ENCODE data around the gene TSC22D1. TPM values are rescaled to one million over a fixed set of nuclear protein-coding genes. Genes with fewer than 3 reads are reported as not detected.

Gene TSC22D1
- total RNA-seq, 3 donors from 2014 or later: 249 to 299 (median 260) TPM

DNA sequence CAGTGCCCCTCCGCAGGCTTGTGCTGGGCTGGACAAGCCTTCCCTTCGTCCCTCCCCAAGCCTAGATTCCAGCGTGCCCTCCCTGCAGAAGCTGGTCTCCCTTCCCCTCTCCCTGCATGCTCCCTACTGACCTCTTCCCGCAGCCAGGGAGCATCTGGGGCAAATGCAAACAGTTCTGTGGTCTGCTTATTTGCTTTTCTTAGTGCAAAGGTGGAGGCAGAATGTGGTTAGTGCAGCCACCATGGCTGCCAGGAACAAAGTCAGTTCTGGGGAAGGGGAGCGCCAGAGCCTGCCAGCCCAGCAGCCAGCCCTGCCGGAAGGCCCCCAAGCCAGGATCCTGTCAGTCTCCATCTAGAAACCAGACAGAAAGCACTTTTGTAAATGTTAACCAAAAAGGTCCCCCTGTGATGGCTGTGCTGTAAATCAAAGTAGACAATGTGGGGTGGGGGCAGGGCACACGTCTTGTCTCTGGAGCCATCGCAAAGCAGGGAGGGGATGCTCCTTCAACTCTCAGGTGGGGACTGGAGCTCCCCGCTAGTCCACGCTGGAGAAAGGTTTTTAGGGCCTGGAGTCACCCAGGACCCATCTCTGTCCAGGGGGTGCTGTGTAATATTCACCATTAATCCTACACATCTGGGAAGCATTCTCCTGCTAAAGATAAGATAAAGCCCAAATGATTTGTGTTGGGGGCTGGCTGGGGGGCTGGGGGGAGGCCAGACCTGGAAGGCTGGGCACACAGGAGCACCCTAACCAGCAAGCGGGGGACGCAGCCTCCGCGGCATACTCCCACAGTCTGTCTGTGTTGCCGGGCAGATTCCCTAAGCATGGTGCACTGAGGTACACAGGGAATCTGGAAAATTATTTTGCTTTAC lies 171.6 kb downstream of the TSC22D1 start:
- no peak overlapping the region for H3K4me3 ChIP-seq
- TF ChIP-seq, protein P1, sequence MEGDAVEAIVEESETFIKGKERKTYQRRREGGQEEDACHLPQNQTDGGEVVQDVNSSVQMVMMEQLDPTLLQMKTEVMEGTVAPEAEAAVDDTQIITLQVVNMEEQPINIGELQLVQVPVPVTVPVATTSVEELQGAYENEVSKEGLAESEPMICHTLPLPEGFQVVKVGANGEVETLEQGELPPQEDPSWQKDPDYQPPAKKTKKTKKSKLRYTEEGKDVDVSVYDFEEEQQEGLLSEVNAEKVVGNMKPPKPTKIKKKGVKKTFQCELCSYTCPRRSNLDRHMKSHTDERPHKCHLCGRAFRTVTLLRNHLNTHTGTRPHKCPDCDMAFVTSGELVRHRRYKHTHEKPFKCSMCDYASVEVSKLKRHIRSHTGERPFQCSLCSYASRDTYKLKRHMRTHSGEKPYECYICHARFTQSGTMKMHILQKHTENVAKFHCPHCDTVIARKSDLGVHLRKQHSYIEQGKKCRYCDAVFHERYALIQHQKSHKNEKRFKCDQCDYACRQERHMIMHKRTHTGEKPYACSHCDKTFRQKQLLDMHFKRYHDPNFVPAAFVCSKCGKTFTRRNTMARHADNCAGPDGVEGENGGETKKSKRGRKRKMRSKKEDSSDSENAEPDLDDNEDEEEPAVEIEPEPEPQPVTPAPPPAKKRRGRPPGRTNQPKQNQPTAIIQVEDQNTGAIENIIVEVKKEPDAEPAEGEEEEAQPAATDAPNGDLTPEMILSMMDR (IDR thresholded peaks at IDR 0.05): no peak
- DNase-seq: peak in 2 of 3 donors; percentile 59 to 62

DNA sequence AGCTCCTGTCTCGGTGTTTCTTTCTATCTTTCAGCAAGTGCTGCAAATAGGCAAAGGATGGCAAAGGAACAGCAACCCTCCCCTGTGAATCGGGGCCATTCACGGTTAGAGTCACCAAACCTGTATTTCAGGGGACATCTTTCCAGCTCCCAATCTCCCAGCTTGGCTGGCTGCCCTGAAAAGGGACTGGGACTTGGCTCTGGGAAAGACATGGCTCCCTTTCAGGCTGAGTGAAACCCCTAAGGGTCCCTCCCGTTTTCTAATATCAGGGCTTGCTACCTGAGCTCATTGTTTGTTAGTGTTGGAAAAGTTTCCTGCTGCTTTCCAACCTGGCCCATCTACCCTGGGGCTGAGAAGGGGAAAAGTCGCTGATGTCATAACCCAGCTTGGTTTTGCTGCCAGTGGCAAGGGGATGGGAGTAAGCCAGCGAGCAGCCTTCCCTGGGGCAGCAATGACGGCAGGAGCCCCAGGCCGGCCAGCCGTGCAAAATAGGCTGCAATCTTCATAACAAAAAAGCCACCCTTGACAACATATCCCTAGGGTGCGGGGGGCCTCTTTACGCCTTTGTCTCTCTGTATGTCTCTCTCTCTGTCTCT lies 172.6 kb downstream of the TSC22D1 start:
- Histone ChIP-seq H3K4me1 (ENCODE audit: low read depth) (peaks cover 9% of the 10 kb centered on the region), H3K9me3 (no peaks in the 10 kb centered on the region), H3K4me3 (no peak overlapping the region), H3K36me3 (ENCODE audit: low read depth) (no peaks in the 10 kb centered on the region)
- ATAC-seq (peak; percentile 9), DNase-seq (peak in 2 of 3 donors; percentile 61 to 62)
- intact Hi-C loops (cut with DNase I, micrococcal nuclease): no loop called here
- TF ChIP-seq, protein P1 (IDR thresholded peaks at IDR 0.05): no peak

More for the DNA sequence above, 171.6 kb downstream of the TSC22D1 start:
- Histone ChIP-seq H3K4me1 (ENCODE audit: low read depth) (peaks cover 9% of the 10 kb centered on the region), H3K9me3 (no peaks in the 10 kb centered on the region), H3K36me3 (ENCODE audit: low read depth) (no peaks in the 10 kb centered on the region)
- intact Hi-C loops (cut with DNase I, micrococcal nuclease): no loop called here
- peak; percentile 54 for ATAC-seq

DNA sequence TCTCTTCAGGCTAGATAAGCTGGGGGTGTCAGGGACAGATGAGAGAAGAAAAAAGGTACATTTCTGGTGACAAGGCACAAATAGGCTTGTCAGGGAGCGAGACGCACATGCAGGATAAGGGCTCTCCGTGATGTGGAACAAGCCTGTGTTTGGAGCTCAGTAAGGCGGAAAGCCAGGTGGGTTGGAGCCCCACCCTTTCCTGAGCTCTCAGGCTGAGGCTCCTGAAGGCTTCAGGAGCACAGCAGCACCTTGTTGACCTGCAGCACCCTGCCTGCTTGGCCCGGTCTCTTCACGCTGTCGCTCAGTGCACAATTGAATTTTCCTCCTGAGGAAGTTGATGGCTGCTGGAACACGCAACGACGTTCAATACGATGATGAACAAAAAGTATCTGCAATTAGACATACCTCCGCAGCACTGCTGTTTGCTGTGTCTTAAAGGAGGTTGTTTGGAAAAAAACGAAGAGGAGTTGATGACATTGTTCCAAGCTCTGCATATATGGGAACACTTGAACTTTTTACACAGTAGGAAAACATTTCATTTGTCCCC lies 173.2 kb downstream of the TSC22D1 start:
- Histone ChIP-seq H3K9me3 (no peaks in the 10 kb centered on the region), H3K36me3 (ENCODE audit: low read depth) (no peaks in the 10 kb centered on the region), H3K4me1 (ENCODE audit: low read depth) (peaks cover 9% of the 10 kb centered on the region), H3K4me3 (no peak overlapping the region)
- intact Hi-C loops (cut with DNase I, micrococcal nuclease): no loop called here
- TF ChIP-seq, protein P1 (IDR thresholded peaks at IDR 0.05): no peak
- ATAC-seq (peak; percentile 4), DNase-seq (peak in 1 of 3 donors; percentile 53)

DNA sequence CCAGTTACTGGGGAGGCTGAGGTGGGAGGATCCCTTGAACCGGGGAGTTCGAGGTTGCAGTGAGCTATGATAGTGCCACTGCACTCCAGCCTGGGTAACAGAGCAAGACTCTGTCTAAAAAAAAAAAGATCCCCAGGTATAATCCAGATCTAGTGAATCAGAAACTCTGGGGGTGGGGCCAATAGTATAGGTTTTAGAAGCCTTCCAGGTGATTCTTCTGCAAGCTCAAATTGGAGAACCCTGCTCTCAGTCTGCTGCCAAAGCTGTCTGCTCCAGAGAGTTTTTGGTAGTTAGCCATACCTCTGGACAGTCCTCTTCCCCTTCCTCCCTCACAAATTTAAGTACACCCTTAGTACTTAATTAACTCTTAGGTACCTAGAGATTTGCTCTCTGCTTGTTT lies 174.6 kb downstream of the TSC22D1 start:
- H3K36me3 ChIP-seq (ENCODE audit: low read depth): no peaks in the 10 kb centered on the region
- no peak overlapping the region for H3K4me3 ChIP-seq
- no peak for DNase-seq
- TF ChIP-seq, protein P1 (IDR thresholded peaks at IDR 0.05): no peak
- ATAC-seq: no peak
- intact Hi-C loops (cut with DNase I, micrococcal nuclease): no loop called here
- H3K4me1 ChIP-seq (ENCODE audit: low read depth): peaks cover 9% of the 10 kb centered on the region
- no peaks in the 10 kb centered on the region for H3K9me3 ChIP-seq

DNA sequence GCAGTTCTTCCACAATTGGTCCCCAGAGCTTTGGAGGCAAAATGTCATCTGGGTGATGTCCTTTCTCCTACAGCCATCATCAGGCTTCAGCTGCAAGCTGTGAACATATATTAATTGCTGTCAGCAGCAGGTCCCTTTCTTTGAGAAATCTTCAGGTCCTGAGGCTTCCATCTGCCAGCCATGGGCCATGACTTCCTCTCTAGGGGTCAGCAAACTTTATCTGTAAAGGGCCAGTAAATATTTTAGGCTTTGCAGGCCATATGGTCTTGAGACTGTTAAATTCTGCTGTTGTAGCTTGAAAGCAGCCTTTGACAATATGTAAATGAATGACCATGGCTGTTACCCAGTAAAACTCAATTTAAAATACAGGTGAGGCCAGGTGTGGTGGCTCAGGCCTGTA lies 175.4 kb downstream of the TSC22D1 start:
- ATAC-seq (no peak), DNase-seq (no peak)
- TF ChIP-seq, protein P1 (IDR thresholded peaks at IDR 0.05): no peak
- Histone ChIP-seq H3K4me3 (no peak overlapping the region), H3K9me3 (no peaks in the 10 kb centered on the region), H3K36me3 (ENCODE audit: low read depth) (no peaks in the 10 kb centered on the region), H3K4me1 (ENCODE audit: low read depth) (peaks cover 9% of the 10 kb centered on the region)
- intact Hi-C loops (cut with DNase I, micrococcal nuclease): no loop called here

All from mucosa of descending colon (tissue), 3 donors.